ENCODE results near the gene BRAF. TPM values are rescaled to one million over a fixed set of nuclear protein-coding genes. Genes with fewer than 3 reads are reported as not detected.
"Not testable (repeated sequence)": the region's sequence is repeated elsewhere in the genome, so short reads cannot be mapped to it uniquely, and the experiment has no call there.

Gene BRAF
- total RNA-seq, 1 experiment from 2014 or later, result 29.7 TPM

DNA sequence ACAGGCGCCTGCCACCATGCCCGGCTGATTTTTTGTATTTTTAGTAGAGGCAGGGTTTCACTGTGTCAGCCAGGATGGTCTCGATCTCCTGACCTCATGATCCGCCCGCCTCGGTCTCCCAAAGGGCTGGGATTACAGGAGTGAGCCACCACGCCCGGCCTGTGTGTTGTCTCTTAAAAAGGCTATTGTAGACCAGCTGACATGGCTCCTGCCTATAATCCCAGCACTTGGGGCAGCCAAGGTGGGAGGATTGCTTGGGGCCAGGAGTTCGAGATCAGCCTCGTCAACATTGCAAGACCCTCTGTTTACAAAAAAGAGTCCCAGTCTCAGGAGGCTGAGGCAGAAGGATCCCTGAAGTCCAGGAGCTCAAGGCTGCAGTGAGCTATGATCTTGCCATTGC, 230.9 kb downstream of the BRAF start:
- Histone ChIP-seq H3K79me2 (ENCODE audit: insufficient read depth, low read length) (peaks cover 21% of the 10 kb centered on the region), H3K4me1 (ENCODE audit: control insufficient read depth in 1 of 2, insufficient read depth in 2 of 2, low read length in 2 of 2) (peaks cover 4 to 20% of the 10 kb centered on the region in 2 experiments; a peak in 3 of 4 replicates)
- H3K9ac ChIP-seq (ENCODE audit: low read length); POLR2A ChIA-PET; H3K4me2 ChIP-seq (ENCODE audit: low read length); H2AFZ ChIP-seq (ENCODE audit: low read depth, low read length, poor library complexity, severe bottlenecking); H3K9me3 ChIP-seq (ENCODE audit: control insufficient read depth in 1 of 2, insufficient read depth in 1 of 2, low read depth in 1 of 2, low read length in 2 of 2); H3K4me3 ChIP-seq (replicated peaks in 1 of 2; ENCODE audit: low read depth in 1 of 2, low read length in 2 of 2); H3K27ac ChIP-seq (ENCODE audit: low read depth, low read length); H3K36me3 ChIP-seq (ENCODE audit: control insufficient read depth in 1 of 2, insufficient read depth in 2 of 2, low read length in 2 of 2); H4K20me1 ChIP-seq (ENCODE audit: insufficient read depth); CTCF ChIA-PET; H3K9me2 ChIP-seq (ENCODE audit: insufficient read depth); ATAC-seq; BruUV-seq (replicated peaks); DNase-seq (ENCODE audit: low read depth, low spot score); intact Hi-C loops (cut with micrococcal nuclease); H3K27me3 ChIP-seq (ENCODE audit: insufficient read depth, low read length); RAD21 ChIA-PET (ENCODE audit: low non-redundant PET in 1 of 2, low total read pairs in 2 of 2, uncharacterized antibody in 2 of 2, unreplicated experiment in 2 of 2): not testable (repeated sequence)

DNA sequence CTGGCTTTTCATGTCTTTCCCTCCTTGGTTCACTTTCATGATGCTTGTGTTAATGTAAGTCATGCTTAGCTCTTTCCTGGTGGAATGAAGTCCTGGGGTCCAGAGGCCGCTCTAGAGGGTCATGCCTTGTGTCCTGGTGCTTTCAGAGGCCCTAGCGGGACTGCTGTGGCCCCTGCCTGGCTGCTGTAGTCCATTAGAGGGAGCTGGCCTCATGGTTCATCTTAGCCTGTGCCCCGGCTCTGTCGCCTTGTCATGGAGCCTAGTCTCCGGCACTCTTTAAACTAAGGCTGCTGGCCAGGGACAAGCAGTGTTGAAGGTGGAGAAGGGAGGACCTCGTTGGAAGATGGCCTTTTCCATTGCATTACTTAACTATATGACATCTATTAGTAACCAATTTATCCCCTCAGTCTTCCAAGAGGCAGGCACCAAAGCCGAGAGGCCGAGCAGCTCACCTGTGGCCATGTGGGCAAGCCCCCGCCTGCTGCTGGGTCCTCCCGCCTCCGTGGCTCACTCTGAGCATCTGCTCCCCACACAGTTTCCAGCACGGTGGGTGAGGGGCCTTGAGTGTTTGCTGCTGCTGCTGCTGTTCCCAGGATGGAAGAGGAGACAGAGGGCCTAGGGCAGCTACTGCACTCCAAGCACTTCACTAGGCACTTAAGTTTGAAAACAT, 233.2 kb downstream of the BRAF start:
- Histone ChIP-seq H3K4me1 (ENCODE audit: control insufficient read depth in 1 of 2, insufficient read depth in 2 of 2, low read length in 2 of 2) (peaks cover 0 to 8% of the 10 kb centered on the region in 2 experiments; a peak in 2 of 4 replicates), H3K9me2 (ENCODE audit: insufficient read depth) (no peaks in the 10 kb centered on the region), H3K27ac (ENCODE audit: low read depth, low read length) (no peak overlapping the region), H3K4me2 (ENCODE audit: low read length) (no peak overlapping the region), H3K4me3 (replicated peaks in 1 of 2; ENCODE audit: low read depth in 1 of 2, low read length in 2 of 2) (no peak overlapping the region), H3K9me3 (ENCODE audit: control insufficient read depth in 1 of 2, insufficient read depth in 1 of 2, low read depth in 1 of 2, low read length in 2 of 2) (no peaks in the 10 kb centered on the region), H4K20me1 (ENCODE audit: insufficient read depth) (no peaks in the 10 kb centered on the region), H3K79me2 (ENCODE audit: insufficient read depth, low read length) (no peaks in the 10 kb centered on the region), H3K36me3 (ENCODE audit: control insufficient read depth in 1 of 2, insufficient read depth in 2 of 2, low read length in 2 of 2) (peaks cover 0 to 4% of the 10 kb centered on the region in 2 experiments; a peak in 1 of 4 replicates), H3K27me3 (ENCODE audit: insufficient read depth, low read length) (no peaks in the 10 kb centered on the region), H2AFZ (ENCODE audit: low read depth, low read length, poor library complexity, severe bottlenecking) (no peak overlapping the region), H3K9ac (ENCODE audit: low read length) (no peak overlapping the region)
- BruUV-seq (replicated peaks), result no TSS peak
- RAD21 ChIA-PET (ENCODE audit: low non-redundant PET in 1 of 2, low total read pairs in 2 of 2, uncharacterized antibody in 2 of 2, unreplicated experiment in 2 of 2), result no interaction called here
- intact Hi-C loops (cut with micrococcal nuclease), result no loop called here
- DNase-seq (ENCODE audit: low read depth, low spot score) (no peak), ATAC-seq (0 out of 2 replicates have a peak, but pooled peaks have one; percentile 35)
- TF ChIP-seq RAD21 (IDR thresholded peaks at IDR 0.05; ENCODE audit: low read depth) (peak; percentile 25; the same call in 1 of the 2 replicates), TCF7L2 (IDR thresholded peaks at IDR 0.05; ENCODE audit: borderline replicate concordance, extremely low read depth, insufficient read depth, insufficient read length) (no peak)
- CTCF ChIA-PET, result no interaction called here
- POLR2A ChIA-PET, result interaction anchor here (1.3 kb wide), 1 partner anchor 17 kb away, joined by 3 read pairs; no protein-coding TSS in a partner anchor

All from HCT116 (cell line).